Mucosa of rectum (tissue), 2 donors: ENCODE data around the gene LUC7L3.

Experiments
- H3K27ac ChIP-seq, 2 donors: one replicate each; pipeline ENCODE4 v1.7.0; 2013; ENCODE audit warnings: inconsistent platforms in 2 of 2, low read depth in 2 of 2, low read length in 2 of 2
- H3K27me3 ChIP-seq, 2 donors: one replicate each; pipeline ENCODE4 v1.7.0; 2013; ENCODE audit warnings: low read length in 2 of 2; ENCODE audit not compliant: control insufficient read depth in 2 of 2, insufficient read depth in 2 of 2
- H3K36me3 ChIP-seq, 2 donors: one replicate each; pipeline ENCODE4 v1.7.0; 2013; ENCODE audit warnings: low read length in 2 of 2; ENCODE audit not compliant: control insufficient read depth in 2 of 2, insufficient read depth in 2 of 2
- H3K4me1 ChIP-seq, 2 donors: one replicate each; pipeline ENCODE4 v1.7.0; 2013; ENCODE audit warnings: low read length in 2 of 2, mild to moderate bottlenecking in 1 of 2; ENCODE audit not compliant: control insufficient read depth in 2 of 2, insufficient read depth in 2 of 2
- H3K4me3 ChIP-seq, 2 donors: one replicate each; pipeline ENCODE4 v1.7.0; 2013; ENCODE audit warnings: low read length in 2 of 2
- H3K9ac ChIP-seq, 2 donors: one replicate each; pipeline ENCODE4 v1.7.0; 2013; ENCODE audit warnings: low read length in 2 of 2, low read depth in 1 of 2, mild to moderate bottlenecking in 1 of 2
- H3K9me3 ChIP-seq, 2 donors: one replicate each; pipeline ENCODE4 v1.7.0; 2013; ENCODE audit warnings: low read length in 2 of 2; ENCODE audit not compliant: control insufficient read depth in 2 of 2
- donor health status: healthy.
- donor health status: Normal muscosa, but diverticular disease.

LUC7L3 gene

GRCh38 chr17:50754521-50754920 is 35.1 kb downstream of the LUC7L3 start:
- Histone ChIP-seq H3K9ac (no peak overlapping the region), H3K9me3 (no peaks in the 10 kb centered on the region), H3K4me1 (peaks cover 0 to 4% of the 10 kb centered on the region in 2 donors), H3K4me3 (no peak overlapping the region), H3K27ac (no peak overlapping the region), H3K27me3 (no peaks in the 10 kb centered on the region), H3K36me3 (peaks cover 33 to 42% of the 10 kb centered on the region in 2 donors)

GRCh38 chr17:50758524-50758923 is 39.1 kb downstream of the LUC7L3 start:
- no peak overlapping the region for H3K27ac ChIP-seq
- peaks cover 0 to under 1% of the 10 kb centered on the region in 2 donors for H3K4me1 ChIP-seq
- H3K36me3 ChIP-seq, result peaks cover 7 to 13% of the 10 kb centered on the region in 2 donors
- H3K9ac ChIP-seq, result no peak overlapping the region
- H3K27me3 ChIP-seq, result no peaks in the 10 kb centered on the region
- no peaks in the 10 kb centered on the region for H3K9me3 ChIP-seq
- no peak overlapping the region for H3K4me3 ChIP-seq

GRCh38 chr17:50758989-50759544 is 39.7 kb downstream of the LUC7L3 start:
- Histone ChIP-seq H3K27ac (no peak overlapping the region), H3K36me3 (peaks cover 6 to 16% of the 10 kb centered on the region in 2 donors), H3K4me1 (peaks cover 5 to 6% of the 10 kb centered on the region in 2 donors), H3K9ac (no peak overlapping the region), H3K9me3 (no peaks in the 10 kb centered on the region), H3K27me3 (no peaks in the 10 kb centered on the region), H3K4me3 (no peak overlapping the region)

- H3K9me3 ChIP-seq, result no peaks in the 10 kb centered on the region
- no peak overlapping the region for H3K27ac ChIP-seq
- H3K4me1 ChIP-seq, result peaks cover 33 to 36% of the 10 kb centered on the region in 2 donors
- no peaks in the 10 kb centered on the region for H3K27me3 ChIP-seq
- H3K9ac ChIP-seq, result no peak overlapping the region
- H3K4me3 ChIP-seq, result no peak overlapping the region
- peaks cover 0 to 6% of the 10 kb centered on the region in 2 donors for H3K36me3 ChIP-seq
Measured at GRCh38 chr17:50762177-50762576, 42.8 kb downstream of the LUC7L3 start.

- Histone ChIP-seq H3K9me3 (no peaks in the 10 kb centered on the region), H3K4me3 (no peak overlapping the region), H3K9ac (no peak overlapping the region), H3K27me3 (no peaks in the 10 kb centered on the region), H3K36me3 (peaks cover 0 to 6% of the 10 kb centered on the region in 2 donors), H3K27ac (peak overlapping the region in 1 of 2 donors; percentile 94), H3K4me1 (peaks cover 42 to 45% of the 10 kb centered on the region in 2 donors)
Measured at GRCh38 chr17:50763716-50764475, 44.5 kb downstream of the LUC7L3 start.

GRCh38 chr17:50764734-50765149 is 45.3 kb downstream of the LUC7L3 start:
- Histone ChIP-seq H3K27ac (peak overlapping the region in 1 of 2 donors; percentile 94), H3K36me3 (peaks cover 0 to 6% of the 10 kb centered on the region in 2 donors), H3K9me3 (no peaks in the 10 kb centered on the region), H3K4me3 (peak overlapping the region; percentile 8 to 74), H3K27me3 (no peaks in the 10 kb centered on the region), H3K9ac (peak overlapping the region; percentile 34), H3K4me1 (peaks cover 42 to 45% of the 10 kb centered on the region in 2 donors)

- Histone ChIP-seq H3K36me3 (peaks cover 0 to 6% of the 10 kb centered on the region in 2 donors), H3K27ac (peak overlapping the region; percentile 94 to 95), H3K27me3 (no peaks in the 10 kb centered on the region), H3K9me3 (no peaks in the 10 kb centered on the region), H3K4me1 (peaks cover 42 to 45% of the 10 kb centered on the region in 2 donors), H3K4me3 (peak overlapping the region; percentile 63 to 74), H3K9ac (peak overlapping the region; percentile 75 to 77)
Measured at GRCh38 chr17:50765454-50766221, 46.2 kb downstream of the LUC7L3 start.

GRCh38 chr17:50766222-50767023 is 47.0 kb downstream of the LUC7L3 start:
- peaks cover 42 to 45% of the 10 kb centered on the region in 2 donors for H3K4me1 ChIP-seq

GRCh38 chr17:50767030-50767429 is 47.6 kb downstream of the LUC7L3 start:
- Histone ChIP-seq H3K27me3 (no peaks in the 10 kb centered on the region), H3K4me1 (peaks cover 44 to 45% of the 10 kb centered on the region in 2 donors), H3K9me3 (no peaks in the 10 kb centered on the region), H3K36me3 (peaks cover 0 to 4% of the 10 kb centered on the region in 2 donors), H3K27ac (peak overlapping the region; percentile 94 to 95), H3K9ac (peak overlapping the region; percentile 75 to 77), H3K4me3 (peak overlapping the region; percentile 63 to 74)

More at GRCh38 chr17:50766222-50767023, 47.0 kb downstream of the LUC7L3 start:
- H3K9me3 ChIP-seq, result no peaks in the 10 kb centered on the region
- H3K27me3 ChIP-seq, result no peaks in the 10 kb centered on the region
- peak overlapping the region; percentile 94 to 95 for H3K27ac ChIP-seq
- H3K4me3 ChIP-seq, result peak overlapping the region; percentile 63 to 74
- peak overlapping the region; percentile 75 to 77 for H3K9ac ChIP-seq
- H3K36me3 ChIP-seq, result peaks cover 0 to 4% of the 10 kb centered on the region in 2 donors
